Measurements from ENCODE around the gene SCARF2.

SCARF2 gene

GRCh38 chr22:20442485-20443284 is 5.1 kb upstream of the SCARF2 start:
- DNase-seq (ENCODE audit: low read depth): no peak
- TF ChIP-seq MYC (IDR thresholded peaks at IDR 0.05; ENCODE audit: low read depth, low read length) (no peak), MAX (IDR thresholded peaks at IDR 0.05; ENCODE audit: low read depth, low read length) (no peak), CTCF (IDR thresholded peaks at IDR 0.05; ENCODE audit: low read depth, low read length) (no peak), POLR2A (IDR thresholded peaks at IDR 0.05; ENCODE audit: extremely low read depth, insufficient read length) (no peak)
- no peak overlapping the region for H3K4me3 ChIP-seq (ENCODE audit: low read depth, low read length)

- DNase-seq (ENCODE audit: low read depth): no peak
- no peak overlapping the region for H3K4me3 ChIP-seq (ENCODE audit: low read depth, low read length)
- TF ChIP-seq CTCF (IDR thresholded peaks at IDR 0.05; ENCODE audit: low read depth, low read length) (no peak), MYC (IDR thresholded peaks at IDR 0.05; ENCODE audit: low read depth, low read length) (no peak), MAX (IDR thresholded peaks at IDR 0.05; ENCODE audit: low read depth, low read length) (no peak), POLR2A (IDR thresholded peaks at IDR 0.05; ENCODE audit: extremely low read depth, insufficient read length) (no peak)
These were observed 4.2 kb upstream of the SCARF2 start for GRCh38 chr22:20441631-20442484.

- H3K4me3 ChIP-seq (ENCODE audit: low read depth, low read length): no peak overlapping the region
- TF ChIP-seq CTCF (IDR thresholded peaks at IDR 0.05; ENCODE audit: low read depth, low read length): no peak
- no peak for DNase-seq (ENCODE audit: low read depth)
These were observed 3.3 kb upstream of the SCARF2 start for GRCh38 chr22:20440637-20441591.

- H3K4me3 ChIP-seq (ENCODE audit: low read depth, low read length): no peak overlapping the region
- DNase-seq (ENCODE audit: low read depth): no peak
- TF ChIP-seq POLR2A (IDR thresholded peaks at IDR 0.05; ENCODE audit: extremely low read depth, insufficient read length) (no peak), MAX (IDR thresholded peaks at IDR 0.05; ENCODE audit: low read depth, low read length) (no peak), MYC (IDR thresholded peaks at IDR 0.05; ENCODE audit: low read depth, low read length) (no peak), CTCF (IDR thresholded peaks at IDR 0.05; ENCODE audit: low read depth, low read length) (no peak)
These were observed 2.4 kb upstream of the SCARF2 start for GRCh38 chr22:20439928-20440575.

- no peak for DNase-seq (ENCODE audit: low read depth)
- TF ChIP-seq POLR2A (IDR thresholded peaks at IDR 0.05; ENCODE audit: extremely low read depth, insufficient read length) (no peak), MAX (IDR thresholded peaks at IDR 0.05; ENCODE audit: low read depth, low read length) (no peak), MYC (IDR thresholded peaks at IDR 0.05; ENCODE audit: low read depth, low read length) (no peak), CTCF (IDR thresholded peaks at IDR 0.05; ENCODE audit: low read depth, low read length) (no peak)
These were observed 1.9 kb upstream of the SCARF2 start for GRCh38 chr22:20439556-20439927.

More at GRCh38 chr22:20439556-20439927, 1.9 kb upstream of the SCARF2 start:
- no peak overlapping the region for H3K4me3 ChIP-seq (ENCODE audit: low read depth, low read length)
